Right lung (tissue), 5 donors: ENCODE data around the gene PPP1R15B. TPM values are rescaled to one million over a fixed set of nuclear protein-coding genes. Genes with fewer than 3 reads are reported as not detected.
A peak's percentile ranks its signal among the peaks of the same experiment; 100 is the strongest.

Experiments used
- DNase-seq, 2 donors: peaks; one replicate each; pipeline ENCODE4 v3.0.0-alpha.2; 2013
- polyA plus RNA-seq, 5 donors: library from polyadenylated mRNA; unstranded; fragments of 120-200 nt; gene quantifications; one replicate each; pipeline versions ENCODE4 v1.2.1 to v1.2.3, GENCODE V29; 2013; ENCODE audit warnings: inconsistent platforms in 1 of 5, low replicate concordance in 1 of 5; ENCODE audit not compliant: insufficient read length in 5 of 5, insufficient read depth in 1 of 5

The PPP1R15B gene
- polyA plus RNA-seq, 5 donors: 32.8 to 40.3 (median 33.9) TPM

DNA sequence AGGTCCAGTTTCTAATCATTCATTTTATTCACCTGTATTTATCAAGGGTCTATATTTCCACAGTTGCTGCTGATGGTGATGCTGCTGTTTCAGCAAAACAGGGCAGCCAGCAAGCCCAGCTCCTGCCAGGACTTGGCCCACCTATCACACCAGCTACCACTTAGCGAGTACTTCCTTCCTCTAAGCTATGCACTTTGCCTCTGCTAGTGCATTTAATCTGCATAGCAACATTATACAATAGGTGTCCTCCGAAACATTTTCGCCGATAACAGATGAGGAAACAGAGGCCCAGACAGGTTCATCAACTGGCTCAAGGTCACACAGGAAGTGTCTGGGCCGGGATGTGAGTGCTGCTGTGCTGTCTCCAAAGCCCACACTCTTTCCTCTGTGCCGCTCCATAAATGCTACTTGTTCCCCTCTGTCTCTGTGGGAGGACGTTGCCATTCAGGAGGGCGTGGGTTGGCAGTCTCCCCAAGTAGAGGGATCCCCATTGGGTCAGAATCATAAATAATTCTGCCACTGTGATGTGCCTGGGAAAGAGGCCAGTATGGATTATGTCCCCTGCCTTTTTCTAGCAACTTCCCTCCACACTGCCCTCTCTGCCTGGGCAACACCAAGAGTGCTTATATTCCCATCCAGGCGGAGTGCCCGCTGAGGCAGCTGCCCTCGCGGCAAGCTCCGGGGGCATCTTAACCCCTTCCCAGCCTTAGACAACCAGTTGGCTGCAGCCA is 42.5 kb downstream of the PPP1R15B start:
- DNase-seq: no peak

DNA sequence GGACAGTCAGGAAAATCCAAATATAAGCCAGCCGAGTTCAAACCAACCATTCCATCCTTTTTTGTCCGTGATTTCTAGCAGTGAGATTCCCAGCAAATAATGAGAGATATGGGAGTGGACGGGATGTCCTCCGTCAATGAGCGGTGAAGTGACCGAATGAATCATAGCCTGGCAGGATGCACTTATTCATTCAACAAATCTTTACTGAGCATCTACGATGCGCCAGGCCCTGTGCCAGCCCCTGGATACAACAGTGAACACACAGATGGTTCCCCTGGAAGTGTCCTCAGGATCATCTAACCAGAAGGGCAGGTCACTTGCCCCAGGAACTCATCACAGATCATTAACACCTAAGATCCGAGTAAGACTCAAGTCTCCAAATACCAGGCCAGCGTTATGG is 43.7 kb downstream of the PPP1R15B start:
- no peak for DNase-seq

DNA sequence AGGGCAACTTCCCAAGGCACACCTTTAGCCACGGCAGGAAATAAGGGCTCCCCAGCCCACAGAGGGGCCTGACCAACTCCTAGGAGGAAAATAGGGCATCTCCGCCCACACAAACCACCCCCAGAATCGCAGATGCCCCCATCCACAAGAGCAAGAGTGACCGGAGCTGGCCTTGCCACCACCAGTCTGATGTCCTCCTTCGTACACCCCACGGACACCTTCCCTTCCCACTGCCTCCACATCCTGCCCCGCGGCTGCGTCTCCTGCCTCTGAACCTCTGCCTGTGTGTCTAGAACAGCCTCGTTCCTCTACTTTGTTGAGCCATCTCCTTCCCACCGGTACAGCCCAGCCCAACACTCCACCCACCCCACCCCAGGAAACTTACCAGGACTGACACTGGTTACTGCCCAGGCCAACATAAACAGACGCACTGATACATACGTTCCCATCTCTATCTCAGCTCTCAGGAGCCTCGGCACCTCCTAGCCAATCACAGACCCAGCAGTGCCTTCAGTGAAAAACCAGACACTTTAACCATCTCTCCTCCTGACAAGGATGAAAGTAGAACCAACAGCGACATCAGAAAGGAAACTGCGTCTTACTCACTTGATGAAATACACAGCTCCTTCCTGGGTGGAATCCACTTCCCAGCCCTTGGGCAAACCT is 44.3 kb downstream of the PPP1R15B start:
- DNase-seq: no peak

DNA sequence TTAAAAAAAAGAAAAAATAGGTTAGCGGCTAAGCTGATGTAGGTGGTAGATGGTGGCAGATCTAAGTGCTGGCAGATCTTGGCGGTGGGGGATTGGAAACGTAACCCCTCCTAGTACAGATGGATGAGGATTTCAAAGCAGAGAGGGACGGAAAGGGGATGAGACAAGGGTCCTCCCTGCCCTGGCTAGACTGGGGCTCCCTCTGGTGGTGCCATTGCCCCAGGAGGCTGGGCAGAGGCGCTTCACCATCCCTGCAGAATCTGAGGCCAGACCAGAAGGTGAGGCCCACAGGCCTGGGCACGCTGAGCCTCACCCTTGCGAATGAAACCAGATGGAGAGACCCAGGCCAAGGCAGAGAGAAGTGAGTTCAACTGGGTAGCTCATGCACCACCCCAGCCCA is 44.9 kb downstream of the PPP1R15B start:
- no peak for DNase-seq

DNA sequence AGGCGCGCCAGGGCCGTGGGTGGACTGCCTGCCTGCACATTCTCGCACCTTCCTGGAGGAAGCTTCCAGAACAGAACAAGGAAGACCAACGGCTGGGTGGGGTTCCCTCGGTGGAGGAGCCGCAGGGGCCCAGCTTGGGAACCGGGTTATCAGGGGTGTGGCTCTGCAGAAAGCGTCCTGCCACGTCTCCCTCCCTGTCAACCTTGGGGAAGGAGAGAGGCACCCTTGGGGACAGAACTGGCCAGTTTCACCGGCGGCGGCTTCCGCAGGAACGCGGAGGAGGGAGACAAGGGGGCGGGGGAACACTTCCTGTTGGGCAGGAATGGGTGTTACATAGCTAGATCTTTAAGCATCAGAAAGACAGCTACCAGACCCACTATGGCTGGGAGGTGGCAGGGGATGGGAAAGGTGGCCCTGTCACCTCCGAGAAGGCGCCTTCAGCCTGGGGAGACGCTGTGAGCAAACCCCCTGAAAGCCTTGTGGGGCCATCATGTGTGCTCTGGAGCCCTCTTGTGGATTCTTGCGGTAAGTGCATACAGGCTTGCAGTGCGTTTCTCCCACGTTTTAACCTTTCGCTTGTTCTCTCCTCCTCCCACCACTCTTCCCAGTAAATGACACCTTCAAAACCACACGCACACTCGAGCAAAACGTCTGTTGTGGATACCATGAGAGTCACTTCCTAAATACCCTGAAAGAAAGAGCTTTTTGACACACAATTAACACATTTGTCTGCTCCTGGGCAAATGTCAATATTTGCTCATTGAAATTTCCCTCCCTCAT is 48.1 kb downstream of the PPP1R15B start:
- DNase-seq: peak; percentile 75 to 81

DNA sequence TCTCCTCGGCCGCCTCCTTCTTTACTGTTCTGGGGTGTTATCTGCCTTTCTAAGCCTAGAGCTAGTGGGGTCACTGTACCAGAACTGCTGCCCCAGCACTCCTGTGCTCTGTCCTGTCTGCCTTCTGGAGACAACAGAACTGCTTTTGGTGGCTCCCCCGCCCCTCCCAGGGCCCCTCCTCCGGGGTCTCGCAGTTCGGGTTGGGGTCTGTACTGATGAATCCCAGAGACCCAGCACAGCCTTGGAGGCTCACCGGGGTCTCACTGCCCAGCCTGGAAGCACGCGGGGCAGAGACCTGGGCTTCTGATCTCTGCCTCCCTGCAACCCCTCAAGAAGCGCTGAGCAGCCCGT is 48.7 kb downstream of the PPP1R15B start:
- no peak for DNase-seq

DNA sequence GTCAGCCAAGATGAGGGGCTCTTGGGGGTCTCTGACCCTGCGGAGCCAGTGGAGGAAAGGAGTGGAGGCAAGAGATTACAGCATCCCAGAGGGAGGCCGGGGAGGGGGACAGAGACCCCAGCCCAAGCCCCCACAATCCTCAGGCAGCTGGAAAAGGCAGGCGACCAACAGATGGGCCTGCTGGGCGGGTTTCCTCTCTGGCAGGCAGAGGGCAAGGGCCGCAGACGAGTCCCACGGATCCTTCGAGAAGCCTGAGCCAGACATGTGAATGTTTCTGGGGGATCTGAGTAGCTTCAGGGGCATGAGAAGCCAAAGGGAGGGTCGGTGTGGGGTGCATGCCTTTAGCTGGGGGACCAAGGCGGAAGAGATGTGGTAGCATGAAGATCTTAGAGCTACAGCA is 49.8 kb downstream of the PPP1R15B start:
- DNase-seq: no peak

DNA sequence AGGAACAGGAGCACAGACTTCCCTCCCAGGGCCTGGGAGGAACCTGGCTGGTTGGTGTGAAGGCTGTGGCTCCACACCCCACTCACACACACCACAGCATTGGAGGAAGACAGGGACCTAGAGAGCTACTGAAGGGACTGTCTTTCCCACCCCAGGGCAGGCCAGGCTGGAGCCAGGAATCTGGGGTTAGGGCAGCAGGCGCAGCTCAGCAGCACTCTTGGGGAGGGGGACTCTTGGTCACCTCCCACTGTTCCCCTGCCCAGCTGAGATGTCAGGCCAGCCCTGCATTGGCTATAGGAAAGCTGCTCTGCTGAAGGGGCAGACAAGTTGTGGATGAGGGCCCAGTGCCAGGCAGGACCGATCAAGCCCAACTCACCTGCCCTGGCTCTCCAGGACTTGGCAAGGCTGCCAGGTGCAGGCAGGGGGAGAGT is 50.3 kb downstream of the PPP1R15B start:
- DNase-seq: no peak

DNA sequence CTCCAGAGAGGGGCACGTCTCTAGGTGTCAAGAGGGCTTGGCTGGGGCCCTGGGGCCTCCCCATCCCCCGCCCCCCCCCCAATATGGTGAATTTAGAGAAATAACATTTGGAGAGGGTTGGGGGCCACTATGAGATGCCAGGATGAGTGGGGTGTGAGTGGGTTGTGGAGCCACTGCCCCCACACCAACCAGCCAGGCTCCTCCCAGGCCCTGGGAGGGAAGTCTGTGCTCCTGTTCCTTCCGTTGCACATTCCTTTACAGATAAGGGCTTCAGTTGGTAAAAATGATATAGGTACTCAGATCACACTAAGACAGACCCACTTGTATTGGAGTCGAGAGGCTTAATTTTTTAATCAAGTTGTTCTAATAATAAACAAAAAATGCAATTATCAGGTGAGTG is 51.3 kb downstream of the PPP1R15B start:
- DNase-seq: no peak

DNA sequence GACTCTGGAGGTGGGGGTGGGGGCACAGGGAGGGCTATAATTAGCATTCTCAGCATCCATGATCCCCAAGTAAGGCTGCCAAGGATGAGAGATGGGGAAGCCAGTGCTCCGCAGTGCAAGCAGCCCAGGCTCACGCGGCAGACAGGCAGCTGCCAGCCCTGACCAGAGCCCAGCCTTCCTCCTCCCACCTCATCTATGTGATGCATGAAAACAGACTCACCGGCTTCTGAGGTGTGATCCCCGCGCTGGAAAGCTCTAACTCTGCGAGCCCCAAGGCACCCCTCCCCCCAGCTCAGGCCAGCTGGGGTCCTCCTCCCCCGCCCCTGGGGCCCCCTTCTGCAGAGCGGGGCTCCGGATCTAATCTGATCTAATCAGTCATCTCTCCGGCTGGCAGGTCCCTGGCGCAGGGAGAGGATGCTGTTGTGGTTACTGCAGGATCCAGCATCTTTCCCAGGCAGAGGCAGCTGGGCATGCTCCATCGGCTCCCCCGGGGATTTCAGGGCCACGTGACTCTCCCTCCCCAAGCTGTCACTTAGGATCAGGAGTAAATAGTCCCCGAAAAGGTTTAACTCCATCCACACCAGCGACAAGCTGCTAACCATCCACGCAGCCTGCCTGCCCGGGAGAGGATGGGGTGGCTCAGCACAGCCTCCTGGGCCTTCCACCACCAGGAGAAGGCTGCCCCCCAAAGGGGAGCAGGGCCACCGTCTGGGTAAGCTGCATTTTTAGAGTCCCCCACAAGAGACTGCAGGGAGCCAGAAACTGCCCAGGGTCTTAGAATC is 52.0 kb downstream of the PPP1R15B start, which contains the start of gene PLEKHA6:
Gene PLEKHA6, minus strand, starts transcription at position 456 of the 782 bp plus-strand sequence. CDS start 86,202 bp downstream, outside the sequence.
- DNase-seq: peak in 1 of 2 donors; percentile 36

DNA sequence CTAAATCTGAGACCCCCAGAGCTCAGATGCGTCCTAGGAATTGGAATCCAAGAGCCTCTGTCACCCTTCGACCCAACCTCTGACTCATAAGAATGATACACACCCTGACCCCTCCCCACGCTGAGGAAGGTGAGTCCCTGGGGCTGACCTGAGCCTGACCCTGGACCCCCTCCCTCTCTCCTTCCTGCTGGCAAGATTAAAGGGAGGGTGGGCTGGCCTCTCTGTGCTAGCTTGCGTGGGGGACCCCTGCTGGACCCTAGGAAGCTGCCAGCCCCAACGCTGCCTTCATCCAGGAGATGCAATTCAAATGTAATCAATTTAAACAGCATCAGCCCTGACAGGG is 52.5 kb downstream of the PPP1R15B start:
- DNase-seq: no peak

DNA sequence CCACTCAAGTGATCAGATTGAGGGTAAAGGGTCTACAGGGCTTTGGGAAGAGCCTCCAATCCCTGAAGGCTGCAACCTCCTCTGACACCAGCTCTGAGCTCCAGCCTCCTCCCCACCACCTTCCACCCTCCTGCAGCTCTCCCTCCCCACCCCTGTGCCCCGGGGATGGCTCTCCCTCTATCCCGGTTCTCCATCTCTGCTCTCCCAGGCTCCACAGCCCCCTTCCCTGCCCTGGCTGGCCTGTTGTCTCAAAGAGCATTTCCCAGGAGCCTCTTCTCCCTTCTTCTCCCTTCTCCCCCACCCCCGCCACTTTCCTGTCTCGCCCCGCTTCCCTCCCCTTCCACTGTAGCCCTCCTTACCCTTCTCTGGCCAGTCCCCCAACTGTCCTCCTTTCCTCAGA is 53.0 kb downstream of the PPP1R15B start:
- no peak for DNase-seq

DNA sequence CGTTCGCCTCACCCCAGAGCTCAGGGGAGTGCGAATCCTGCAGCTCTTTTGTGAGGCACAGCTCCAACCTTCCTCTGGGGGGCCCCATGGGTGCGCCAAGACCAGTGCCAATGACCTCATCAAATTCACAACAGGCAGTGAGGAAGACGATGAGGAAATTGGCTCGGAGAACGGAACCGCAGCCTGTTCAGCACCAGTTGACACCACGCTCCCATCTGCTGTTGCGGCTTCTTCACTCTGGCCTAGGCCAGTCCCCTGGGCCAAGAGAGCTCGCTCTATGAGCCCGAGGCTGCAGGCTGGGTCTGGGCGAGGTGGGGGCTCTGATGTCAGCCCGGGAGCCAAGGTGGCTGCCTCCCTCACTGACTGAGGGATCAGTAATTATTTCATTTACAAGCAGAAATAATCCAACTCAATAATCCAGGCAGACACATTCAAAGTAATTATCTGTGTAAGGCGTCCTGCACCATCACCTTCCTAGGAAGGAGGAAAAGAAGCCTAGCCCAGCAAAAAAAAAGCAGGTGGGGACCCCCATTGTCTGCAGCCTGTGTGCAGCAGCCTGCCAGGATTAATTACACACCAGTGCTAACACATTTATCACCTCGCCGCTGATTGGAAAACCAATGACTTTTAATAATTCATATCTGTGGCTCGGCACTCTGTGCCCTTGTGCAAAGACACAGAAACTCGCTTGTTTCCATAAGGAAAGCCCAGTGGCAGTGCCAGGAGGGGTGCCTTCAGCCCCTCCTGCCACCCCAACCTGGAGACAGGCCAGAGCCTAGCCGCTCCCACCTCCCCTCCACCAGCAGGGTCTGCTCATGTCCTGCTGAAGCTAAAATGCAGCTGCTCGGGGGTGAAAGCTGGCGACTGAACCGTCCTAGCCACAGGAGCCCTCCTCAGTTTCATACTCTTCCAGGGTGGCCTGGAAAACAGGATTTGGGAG is 53.8 kb downstream of the PPP1R15B start:
- no peak for DNase-seq

DNA sequence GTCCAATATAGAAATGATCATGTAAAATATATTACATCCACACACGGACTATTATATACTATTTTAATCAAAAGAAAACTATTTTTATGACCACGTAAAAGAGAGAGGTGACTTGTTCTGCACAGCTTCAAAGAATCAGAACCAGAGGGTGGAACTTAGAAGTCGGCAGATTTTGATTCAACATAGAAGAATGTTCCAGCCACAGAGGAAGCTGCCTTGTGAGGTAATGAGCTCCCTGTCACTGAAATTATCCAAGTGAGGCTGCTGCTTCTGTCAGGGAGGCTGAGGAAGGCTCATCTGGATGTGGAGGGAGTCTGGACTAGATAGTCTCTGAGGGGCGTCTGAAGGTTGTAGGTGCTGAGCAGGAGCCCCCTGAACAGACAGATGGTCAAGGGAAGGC is 54.6 kb downstream of the PPP1R15B start:
- DNase-seq: no peak

DNA sequence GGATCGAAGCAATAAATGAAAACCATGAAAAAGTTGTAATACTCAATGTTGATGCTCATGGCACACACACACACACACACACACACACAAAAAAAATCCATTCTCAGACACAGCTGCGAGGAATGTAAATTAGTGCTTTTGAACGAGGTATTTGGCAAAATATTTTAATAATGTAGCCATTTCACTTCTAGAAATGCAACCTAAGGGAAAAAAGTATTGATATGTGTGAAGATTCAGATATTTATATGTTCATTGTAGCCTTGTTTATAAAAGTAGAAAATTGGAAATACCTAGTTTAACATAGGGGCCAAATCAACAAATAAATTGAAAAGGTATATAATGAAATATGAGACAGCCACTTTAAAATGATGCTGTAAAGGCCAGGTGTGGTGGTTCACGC is 55.7 kb downstream of the PPP1R15B start:
- no peak for DNase-seq

DNA sequence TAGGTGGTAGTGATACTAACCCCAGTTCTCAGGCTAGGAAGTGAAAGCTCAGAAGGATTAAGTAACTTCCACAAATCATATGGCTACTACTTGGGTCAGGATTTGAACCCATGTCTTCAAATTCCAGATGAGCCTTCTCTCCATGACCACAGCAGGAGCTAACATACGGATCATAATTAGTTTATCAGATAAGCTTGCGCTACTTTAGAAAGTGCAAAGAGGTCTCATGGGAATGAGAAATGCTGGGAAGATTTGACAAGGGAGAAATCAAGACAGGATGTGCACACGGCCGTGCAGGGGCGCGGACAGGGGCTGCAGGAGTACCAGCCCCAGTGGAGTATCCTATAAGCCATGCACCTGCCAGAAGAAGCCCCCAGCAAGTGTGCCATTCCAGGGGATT is 57.0 kb downstream of the PPP1R15B start:
- DNase-seq: no peak
